HepG2 (cell line): Measurements from ENCODE around the gene DPM1. TPM values are rescaled to one million over a fixed set of nuclear protein-coding genes. Genes with fewer than 3 reads are reported as not detected.

ENCODE experiments used
- ARHGAP35 ChIP-seq: sonication (generic); formaldehyde crosslinking; IDR thresholded peaks from 2 replicates; pipeline ENCODE4 v1.9.0; 2022; ENCODE audit warnings: mild to moderate bottlenecking, inconsistent platforms, moderate library complexity, missing genetic modification reagents, borderline replicate concordance
- ATM ChIP-seq: fragments of 450-650 bp; IDR thresholded peaks from 2 replicates; pipeline ENCODE4 v1.7.1; 2017; ENCODE audit warnings: mild to moderate bottlenecking, borderline replicate concordance
- CAMTA2 ChIP-seq: sonication (generic); formaldehyde crosslinking; IDR thresholded peaks from 2 replicates; pipeline ENCODE4 v1.4.0; 2020; ENCODE audit warnings: mild to moderate bottlenecking, missing genetic modification reagents, borderline replicate concordance
- HDAC2 ChIP-seq: sonication (generic); formaldehyde crosslinking; IDR thresholded peaks from 2 replicates; pipeline ENCODE4 v1.4.0; 2020; ENCODE audit warnings: missing genetic modification reagents
- HNRNPK ChIP-seq: fragments of 200-400 bp; formaldehyde crosslinking; IDR thresholded peaks from 2 replicates; pipeline ENCODE4 v1.6.1; 2018; ENCODE audit warnings: low read length, low read depth, moderate library complexity, mild to moderate bottlenecking; ENCODE audit not compliant: poor library complexity, severe bottlenecking
- KDM5B ChIP-seq: sonication (generic); formaldehyde crosslinking; IDR thresholded peaks from 2 replicates; pipeline ENCODE4 v1.4.0; 2020; ENCODE audit warnings: missing genetic modification reagents, mild to moderate bottlenecking, borderline replicate concordance
- MXD4 ChIP-seq: IDR thresholded peaks from 2 replicates; pipeline ENCODE4 v1.6.1; 2016; ENCODE audit warnings: mild to moderate bottlenecking, missing biosample characterization, missing genetic modification reagents
- SNAI1 ChIP-seq: sonication (generic); formaldehyde crosslinking; IDR thresholded peaks from 2 replicates; pipeline ENCODE4 v1.5.0; 2020; ENCODE audit warnings: mild to moderate bottlenecking, missing genetic modification reagents, borderline replicate concordance
- SP4 ChIP-seq: sonication (generic); formaldehyde crosslinking; IDR thresholded peaks from 2 replicates; pipeline ENCODE4 v1.8.1; 2023; ENCODE audit warnings: mild to moderate bottlenecking, missing genetic modification reagents
- THAP11 ChIP-seq: IDR thresholded peaks from 2 replicates; pipeline ENCODE4 v1.6.1; 2016; ENCODE audit warnings: missing biosample characterization, missing genetic modification reagents
- YY1 ChIP-seq: IDR thresholded peaks from 2 replicates; pipeline ENCODE4 v1.6.1; 2011; ENCODE audit warnings: low read length, low read depth, moderate library complexity, mild to moderate bottlenecking; ENCODE audit not compliant: insufficient read depth, insufficient replicate concordance
- ZFP36L2 ChIP-seq: sonication (generic); formaldehyde crosslinking; IDR thresholded peaks from 2 replicates; pipeline ENCODE4 v1.4.0; 2020; ENCODE audit warnings: missing genetic modification reagents
- ZNF292 ChIP-seq: sonication (generic); formaldehyde crosslinking; IDR thresholded peaks from 2 replicates; pipeline ENCODE4 v1.8.1; 2022; ENCODE audit warnings: mild to moderate bottlenecking, low read depth, missing genetic modification reagents, borderline replicate concordance
- ZNF674 ChIP-seq: sonication (generic); formaldehyde crosslinking; IDR thresholded peaks from 2 replicates; pipeline ENCODE4 v1.5.0; 2020; ENCODE audit warnings: low read depth, mild to moderate bottlenecking, missing genetic modification reagents
- ZNF720 ChIP-seq: sonication (generic); formaldehyde crosslinking; IDR thresholded peaks from 2 replicates; pipeline ENCODE4 v1.4.0; 2020; ENCODE audit warnings: missing genetic modification reagents
- ZNF782 ChIP-seq: sonication (generic); formaldehyde crosslinking; IDR thresholded peaks from 2 replicates; pipeline ENCODE4 v1.4.0; 2020; ENCODE audit warnings: missing genetic modification reagents, mild to moderate bottlenecking, borderline replicate concordance
- polyA plus RNA-seq, 8 experiments: library from polyadenylated mRNA; depleted of rRNA in 3 of 8; stranded (reverse) in 7 of 8; unstranded in 1 of 8; fragments of >200 nt; fragmentation: Illumina TruSeq in 4 of 8; extraction: Trizol in 4 of 8; gene quantifications; 2 replicates each; pipeline versions ENCODE4 v1.2.1 to v1.2.3, GENCODE V29; 2011 to 2016; ENCODE audit warnings: low read depth in 4 of 8, missing spikeins in 1 of 8, mixed read lengths in 1 of 8; ENCODE audit not compliant: insufficient read depth in 1 of 8
- total RNA-seq, 5 experiments: library from RNA; depleted of rRNA; stranded (reverse); fragments of >200 nt; fragmentation: Illumina TruSeq; extraction: Trizol; gene quantifications; 2 replicates each; pipeline ENCODE4 v1.2.3, GENCODE V29; 2016; ENCODE audit warnings: low read depth in 1 of 5
- TF ChIP-seq, protein P1 (sequence below), 2 experiments: fragments of 450-650 bp in 1 of 2; sonication (generic) in 1 of 2; formaldehyde crosslinking in 1 of 2; IDR thresholded peaks; 2 replicates each; pipeline versions ENCODE4 v1.6.1 to v1.8.0; 2016 to 2022; ENCODE audit warnings: antibody characterized with exemption in 1 of 2, mild to moderate bottlenecking in 1 of 2, missing genetic modification reagents in 1 of 2
- TF ChIP-seq, protein P2 (sequence below): sonication (generic); formaldehyde crosslinking; IDR thresholded peaks from 2 replicates; pipeline ENCODE4 v1.8.1; 2023; ENCODE audit warnings: mild to moderate bottlenecking, missing genetic modification reagents

Gene DPM1
- total and polyA plus RNA-seq, 2 of the 13 experiments (the other 11 are each of a cell fraction or from before 2014, with no cell fraction given): 83.2 to 161 TPM

DNA sequence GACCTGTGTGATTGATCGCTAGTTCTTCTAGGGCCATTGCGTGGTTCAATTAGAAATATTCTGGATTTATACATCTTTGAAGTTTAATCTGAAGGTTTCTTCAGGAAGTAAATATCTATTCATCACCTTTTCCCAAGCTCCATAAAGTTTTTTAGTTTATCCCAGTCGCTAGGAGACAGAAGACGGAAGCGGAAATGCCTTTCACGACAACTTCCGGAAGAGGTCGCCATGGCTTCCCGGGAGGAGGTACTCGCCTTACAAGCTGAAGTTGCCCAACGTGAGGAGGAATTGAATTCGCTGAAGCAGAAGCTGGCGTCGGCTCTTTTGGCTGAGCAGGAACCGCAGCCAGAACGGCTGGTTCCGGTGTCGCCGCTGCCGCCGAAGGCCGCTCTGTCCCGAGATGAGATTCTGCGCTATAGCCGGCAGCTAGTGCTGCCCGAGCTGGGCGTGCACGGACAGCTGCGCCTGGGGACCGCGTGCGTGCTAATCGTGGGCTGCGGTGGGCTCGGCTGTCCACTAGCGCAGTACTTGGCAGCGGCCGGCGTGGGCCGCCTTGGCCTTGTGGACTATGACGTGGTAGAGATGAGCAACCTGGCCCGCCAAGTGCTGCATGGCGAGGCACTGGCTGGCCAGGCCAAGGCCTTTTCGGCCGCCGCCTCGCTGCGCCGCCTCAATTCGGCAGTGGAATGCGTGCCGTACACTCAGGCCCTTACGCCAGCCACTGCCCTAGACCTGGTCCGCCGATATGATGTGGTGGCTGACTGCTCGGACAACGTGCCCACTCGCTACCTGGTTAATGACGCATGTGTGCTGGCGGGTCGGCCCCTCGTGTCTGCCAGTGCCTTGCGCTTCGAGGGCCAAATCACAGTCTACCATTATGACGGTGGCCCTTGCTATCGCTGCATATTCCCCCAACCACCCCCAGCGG is 547 bp upstream of the DPM1 start, which contains the start of gene MOCS3 (continued):
- TF ChIP-seq, protein P1, sequence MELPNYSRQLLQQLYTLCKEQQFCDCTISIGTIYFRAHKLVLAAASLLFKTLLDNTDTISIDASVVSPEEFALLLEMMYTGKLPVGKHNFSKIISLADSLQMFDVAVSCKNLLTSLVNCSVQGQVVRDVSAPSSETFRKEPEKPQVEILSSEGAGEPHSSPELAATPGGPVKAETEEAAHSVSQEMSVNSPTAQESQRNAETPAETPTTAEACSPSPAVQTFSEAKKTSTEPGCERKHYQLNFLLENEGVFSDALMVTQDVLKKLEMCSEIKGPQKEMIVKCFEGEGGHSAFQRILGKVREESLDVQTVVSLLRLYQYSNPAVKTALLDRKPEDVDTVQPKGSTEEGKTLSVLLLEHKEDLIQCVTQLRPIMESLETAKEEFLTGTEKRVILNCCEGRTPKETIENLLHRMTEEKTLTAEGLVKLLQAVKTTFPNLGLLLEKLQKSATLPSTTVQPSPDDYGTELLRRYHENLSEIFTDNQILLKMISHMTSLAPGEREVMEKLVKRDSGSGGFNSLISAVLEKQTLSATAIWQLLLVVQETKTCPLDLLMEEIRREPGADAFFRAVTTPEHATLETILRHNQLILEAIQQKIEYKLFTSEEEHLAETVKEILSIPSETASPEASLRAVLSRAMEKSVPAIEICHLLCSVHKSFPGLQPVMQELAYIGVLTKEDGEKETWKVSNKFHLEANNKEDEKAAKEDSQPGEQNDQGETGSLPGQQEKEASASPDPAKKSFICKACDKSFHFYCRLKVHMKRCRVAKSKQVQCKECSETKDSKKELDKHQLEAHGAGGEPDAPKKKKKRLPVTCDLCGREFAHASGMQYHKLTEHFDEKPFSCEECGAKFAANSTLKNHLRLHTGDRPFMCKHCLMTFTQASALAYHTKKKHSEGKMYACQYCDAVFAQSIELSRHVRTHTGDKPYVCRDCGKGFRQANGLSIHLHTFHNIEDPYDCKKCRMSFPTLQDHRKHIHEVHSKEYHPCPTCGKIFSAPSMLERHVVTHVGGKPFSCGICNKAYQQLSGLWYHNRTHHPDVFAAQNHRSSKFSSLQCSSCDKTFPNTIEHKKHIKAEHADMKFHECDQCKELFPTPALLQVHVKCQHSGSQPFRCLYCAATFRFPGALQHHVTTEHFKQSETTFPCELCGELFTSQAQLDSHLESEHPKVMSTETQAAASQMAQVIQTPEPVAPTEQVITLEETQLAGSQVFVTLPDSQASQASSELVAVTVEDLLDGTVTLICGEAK (IDR thresholded peaks at IDR 0.05): peak; percentile 95
- TF ChIP-seq, protein P1 (CRISPR knock-in tag; IDR thresholded peaks at IDR 0.05): peak; percentile 9; the same call in 1 of the 2 replicates
- TF ChIP-seq SP4 (CRISPR knock-in tag) (no peak; the same call in 1 of the 2 replicates), YY1 (peak; percentile 88), ZNF782 (CRISPR knock-in tag) (peak; percentile 78), HDAC2 (CRISPR knock-in tag) (peak; percentile 47; the same call in 1 of the 2 replicates), ZFP36L2 (0 out of 2 replicates have a peak, but pooled peaks have one; percentile 70), MXD4 (CRISPR knock-in tag) (peak; percentile 87), CAMTA2 (CRISPR knock-in tag) (peak; percentile 94), ATM (no peak), SNAI1 (CRISPR knock-in tag) (peak; percentile 93; the same call in 1 of the 2 replicates), THAP11 (peak; percentile 92), ZNF720 (no peak; the same call in 1 of the 2 replicates), HNRNPK (no peak), ZNF292 (0 out of 2 replicates have a peak, but pooled peaks have one; percentile 43), ARHGAP35 (CRISPR knock-in tag) (no peak; the same call in none of the 2 replicates), KDM5B (CRISPR knock-in tag) (peak; percentile 90), ZNF674 (CRISPR knock-in tag) (0 out of 2 replicates have a peak, but pooled peaks have one; percentile 43)
- TF ChIP-seq, protein P2, sequence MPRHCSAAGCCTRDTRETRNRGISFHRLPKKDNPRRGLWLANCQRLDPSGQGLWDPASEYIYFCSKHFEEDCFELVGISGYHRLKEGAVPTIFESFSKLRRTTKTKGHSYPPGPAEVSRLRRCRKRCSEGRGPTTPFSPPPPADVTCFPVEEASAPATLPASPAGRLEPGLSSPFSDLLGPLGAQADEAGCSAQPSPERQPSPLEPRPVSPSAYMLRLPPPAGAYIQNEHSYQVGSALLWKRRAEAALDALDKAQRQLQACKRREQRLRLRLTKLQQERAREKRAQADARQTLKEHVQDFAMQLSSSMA (CRISPR knock-in tag): no peak; the same call in 1 of the 2 replicates
